ENCODE measurements around the gene KLRC3.

DNA sequence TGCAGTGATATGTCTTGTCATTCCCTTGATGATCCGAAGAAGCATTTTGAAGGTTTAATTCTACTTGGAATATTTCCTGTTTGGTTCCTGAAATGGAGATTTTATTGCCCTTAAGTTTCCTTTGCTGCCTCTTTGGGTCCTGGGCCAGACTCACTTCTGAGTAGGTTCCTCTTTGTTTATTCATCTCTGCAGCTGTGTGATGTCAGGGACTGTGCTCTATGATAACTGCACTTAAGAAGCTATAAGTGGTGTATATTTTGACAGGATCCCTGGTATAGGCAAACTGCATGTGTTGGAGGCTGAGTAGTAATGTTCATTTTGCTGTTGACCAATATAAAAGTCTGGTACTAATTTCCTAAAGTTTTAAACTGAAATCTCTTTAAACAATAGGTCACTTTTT, 11.0 kb downstream of the KLRC3 start, which contains the start of gene KLRC4:
- TF ChIP-seq, protein P1, sequence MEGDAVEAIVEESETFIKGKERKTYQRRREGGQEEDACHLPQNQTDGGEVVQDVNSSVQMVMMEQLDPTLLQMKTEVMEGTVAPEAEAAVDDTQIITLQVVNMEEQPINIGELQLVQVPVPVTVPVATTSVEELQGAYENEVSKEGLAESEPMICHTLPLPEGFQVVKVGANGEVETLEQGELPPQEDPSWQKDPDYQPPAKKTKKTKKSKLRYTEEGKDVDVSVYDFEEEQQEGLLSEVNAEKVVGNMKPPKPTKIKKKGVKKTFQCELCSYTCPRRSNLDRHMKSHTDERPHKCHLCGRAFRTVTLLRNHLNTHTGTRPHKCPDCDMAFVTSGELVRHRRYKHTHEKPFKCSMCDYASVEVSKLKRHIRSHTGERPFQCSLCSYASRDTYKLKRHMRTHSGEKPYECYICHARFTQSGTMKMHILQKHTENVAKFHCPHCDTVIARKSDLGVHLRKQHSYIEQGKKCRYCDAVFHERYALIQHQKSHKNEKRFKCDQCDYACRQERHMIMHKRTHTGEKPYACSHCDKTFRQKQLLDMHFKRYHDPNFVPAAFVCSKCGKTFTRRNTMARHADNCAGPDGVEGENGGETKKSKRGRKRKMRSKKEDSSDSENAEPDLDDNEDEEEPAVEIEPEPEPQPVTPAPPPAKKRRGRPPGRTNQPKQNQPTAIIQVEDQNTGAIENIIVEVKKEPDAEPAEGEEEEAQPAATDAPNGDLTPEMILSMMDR (IDR thresholded peaks at IDR 0.05; ENCODE audit: low read length), result no peak
- TF ChIP-seq EZH2 (optimal IDR thresholded peaks at IDR 0.05; ENCODE audit: low read depth, low read length) (no peak), EZH2phosphoT487 (IDR thresholded peaks at IDR 0.05; ENCODE audit: low read length) (no peak)
